ENCODE measurements around the gene GOLGA5. TPM values are rescaled to one million over a fixed set of nuclear protein-coding genes. Genes with fewer than 3 reads are reported as not detected.
A peak's percentile ranks its signal among the peaks of the same experiment; 100 is the strongest.

Gene GOLGA5
- total RNA-seq, 1 donor from 2014 or later, result 29.7 TPM

- Mint-ChIP-seq H3K27ac (peak overlapping the region; percentile 7), H3K27me3 (no peaks in the 10 kb centered on the region), H3K9me3 (ENCODE audit: low read depth) (no peaks in the 10 kb centered on the region), H3K4me1 (ENCODE audit: low read depth) (peaks cover 17% of the 10 kb centered on the region), H3K36me3 (ENCODE audit: insufficient read depth) (no peaks in the 10 kb centered on the region), H3K4me3 (ENCODE audit: low read depth) (no peak overlapping the region)
- no peak for DNase-seq (ENCODE audit: low spot score, unreplicated experiment)
- no peak for TF ChIP-seq CTCF (IDR thresholded peaks at IDR 0.05; ENCODE audit: unreplicated experiment)
Measured at GRCh38 chr14:92874962-92875661, 81.0 kb downstream of the GOLGA5 start.

GRCh38 chr14:92877757-92878431, 83.8 kb downstream of the GOLGA5 start:
- no peaks in the 10 kb centered on the region for H3K36me3 Mint-ChIP-seq (ENCODE audit: insufficient read depth)

GRCh38 chr14:92880351-92880750, 86.2 kb downstream of the GOLGA5 start:
- Mint-ChIP-seq H3K27ac (no peak overlapping the region), H3K9me3 (ENCODE audit: low read depth) (no peaks in the 10 kb centered on the region), H3K27me3 (peaks cover 8% of the 10 kb centered on the region), H3K36me3 (ENCODE audit: insufficient read depth) (no peaks in the 10 kb centered on the region), H3K4me3 (ENCODE audit: low read depth) (no peak overlapping the region), H3K4me1 (ENCODE audit: low read depth) (peaks cover 15% of the 10 kb centered on the region)
- no peak for TF ChIP-seq CTCF (IDR thresholded peaks at IDR 0.05; ENCODE audit: unreplicated experiment)
- DNase-seq (ENCODE audit: low spot score, unreplicated experiment), result no peak

More at GRCh38 chr14:92877757-92878431, 83.8 kb downstream of the GOLGA5 start:
- no peak for TF ChIP-seq CTCF (IDR thresholded peaks at IDR 0.05; ENCODE audit: unreplicated experiment)
- DNase-seq (ENCODE audit: low spot score, unreplicated experiment), result no peak
- H3K4me3 Mint-ChIP-seq (ENCODE audit: low read depth), result no peak overlapping the region
- peaks cover 4% of the 10 kb centered on the region for H3K27me3 Mint-ChIP-seq
- H3K9me3 Mint-ChIP-seq (ENCODE audit: low read depth), result no peaks in the 10 kb centered on the region
- H3K27ac Mint-ChIP-seq, result peak overlapping the region; percentile 17
- peaks cover 20% of the 10 kb centered on the region for H3K4me1 Mint-ChIP-seq (ENCODE audit: low read depth)

- TF ChIP-seq CTCF (IDR thresholded peaks at IDR 0.05; ENCODE audit: unreplicated experiment), result peak; percentile 47
- peaks cover 11% of the 10 kb centered on the region for H3K27me3 Mint-ChIP-seq
- H3K4me1 Mint-ChIP-seq (ENCODE audit: low read depth), result peaks cover 16% of the 10 kb centered on the region
- DNase-seq (ENCODE audit: low spot score, unreplicated experiment), result no peak
- H3K9me3 Mint-ChIP-seq (ENCODE audit: low read depth), result no peaks in the 10 kb centered on the region
- H3K4me3 Mint-ChIP-seq (ENCODE audit: low read depth), result no peak overlapping the region
- H3K27ac Mint-ChIP-seq, result peak overlapping the region; percentile 0
- no peaks in the 10 kb centered on the region for H3K36me3 Mint-ChIP-seq (ENCODE audit: insufficient read depth)
Measured at GRCh38 chr14:92880851-92881250, 86.7 kb downstream of the GOLGA5 start.

GRCh38 chr14:92883066-92883465, 89.0 kb downstream of the GOLGA5 start:
- no peak overlapping the region for H3K27ac Mint-ChIP-seq
- no peak for TF ChIP-seq CTCF (IDR thresholded peaks at IDR 0.05; ENCODE audit: unreplicated experiment)
- H3K27me3 Mint-ChIP-seq, result peaks cover 25% of the 10 kb centered on the region
- H3K36me3 Mint-ChIP-seq (ENCODE audit: insufficient read depth), result no peaks in the 10 kb centered on the region
- H3K4me3 Mint-ChIP-seq (ENCODE audit: low read depth), result no peak overlapping the region
- peaks cover 15% of the 10 kb centered on the region for H3K4me1 Mint-ChIP-seq (ENCODE audit: low read depth)
- no peaks in the 10 kb centered on the region for H3K9me3 Mint-ChIP-seq (ENCODE audit: low read depth)
- no peak for DNase-seq (ENCODE audit: low spot score, unreplicated experiment)

Data from progenitor cell of endocrine pancreas (in vitro differentiated cells).